GM18498 (cell line): Measurements from ENCODE around the gene HSPA8.
"Not testable (repeated sequence)": the region's sequence is repeated elsewhere in the genome, so short reads cannot be mapped to it uniquely, and the experiment has no call there.

Source experiments
- ATAC-seq: cut with Tn5 transposase; IDR thresholded peaks from one replicate; pipeline ENCODE4 v1.9.1; 2021; ENCODE audit warnings: mild to moderate bottlenecking, moderate library complexity; ENCODE audit not compliant: unreplicated experiment

Gene HSPA8

DNA sequence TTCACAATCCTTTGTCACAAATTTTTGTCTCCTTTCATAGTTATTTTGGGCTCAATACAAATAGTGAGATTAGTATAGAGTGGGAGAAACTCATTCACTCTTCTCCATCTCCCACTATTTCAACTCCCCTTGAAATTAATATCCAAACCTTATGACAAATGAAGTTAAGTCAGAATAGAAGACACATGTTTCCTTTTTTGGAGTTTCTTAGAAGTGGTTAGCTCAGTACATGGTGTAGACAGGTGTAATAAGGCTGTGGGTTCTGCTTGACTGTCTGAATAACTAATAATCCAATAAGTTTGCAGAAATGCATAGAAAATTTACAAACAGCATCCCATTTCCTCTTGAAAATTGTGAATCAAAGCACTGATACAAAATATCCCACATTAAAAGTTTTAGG, 10.8 kb upstream of the HSPA8 start:
- no peak for ATAC-seq

GRCh38 chr11:123072332-123072761, 10.4 kb upstream of the HSPA8 start:
- ATAC-seq = no peak

DNA sequence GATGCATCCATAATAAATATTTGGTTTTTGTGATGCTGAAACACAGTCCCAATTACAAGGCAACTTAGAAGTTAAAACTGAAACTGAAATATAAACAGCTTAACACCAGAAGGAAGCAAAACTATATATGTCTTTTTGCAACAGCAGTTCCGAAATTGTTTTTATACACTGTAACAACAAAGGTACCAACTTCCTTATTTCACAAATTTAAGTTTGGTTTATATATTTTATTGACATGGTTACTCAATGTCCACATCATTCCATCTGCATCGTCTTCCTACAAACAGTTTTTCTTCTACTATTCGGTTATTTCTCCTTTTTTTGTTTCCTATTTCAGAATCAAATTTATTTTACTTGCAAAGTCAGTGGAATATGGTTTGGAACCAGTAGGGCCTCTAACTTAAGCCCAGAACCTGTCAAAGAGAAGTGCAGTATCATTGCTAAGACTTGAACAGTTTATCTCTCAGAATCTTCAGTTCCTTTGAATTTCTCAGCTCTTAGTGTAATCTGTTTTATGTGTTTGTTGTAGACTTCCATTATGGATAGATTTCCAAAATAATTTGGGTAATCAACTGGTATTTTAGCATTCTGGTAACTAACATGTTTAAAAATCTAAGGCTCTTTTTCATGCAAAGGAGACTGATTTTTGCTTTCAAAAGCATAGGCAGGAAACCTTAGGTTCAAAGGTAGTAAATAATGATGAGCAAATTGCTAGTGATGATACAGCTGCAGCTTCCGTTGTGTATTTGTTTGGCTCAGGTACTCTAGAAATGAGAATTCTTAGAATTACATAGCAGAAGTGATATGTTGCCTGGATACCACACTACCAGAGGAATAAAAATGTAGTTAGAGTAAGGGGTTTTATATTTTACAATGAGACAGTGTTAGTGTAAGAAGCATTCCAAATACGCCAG, 8.2 kb upstream of the HSPA8 start:
- ATAC-seq = peak; percentile 59

DNA sequence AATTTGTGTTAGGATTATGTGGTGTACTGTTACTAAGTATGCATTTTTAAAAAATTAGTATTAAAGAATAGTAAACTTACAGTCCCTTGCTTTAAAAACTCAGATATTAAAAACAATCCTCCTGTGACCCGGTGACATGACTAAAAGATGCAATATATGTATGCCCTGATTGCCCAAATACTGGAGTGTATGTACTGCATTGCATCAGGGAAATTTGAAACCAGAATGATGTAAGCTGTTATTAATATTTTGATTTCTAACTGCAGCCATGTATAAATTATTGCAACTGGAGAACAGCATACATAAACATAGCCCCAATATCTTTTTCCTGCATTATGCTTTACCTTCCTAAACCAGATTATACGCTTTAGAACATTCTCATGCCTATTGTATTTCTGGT, 3.7 kb upstream of the HSPA8 start:
- no peak for ATAC-seq

- no peak for ATAC-seq
Observed at GRCh38 chr11:123063826-123064657, 2.1 kb upstream of the HSPA8 start.

DNA sequence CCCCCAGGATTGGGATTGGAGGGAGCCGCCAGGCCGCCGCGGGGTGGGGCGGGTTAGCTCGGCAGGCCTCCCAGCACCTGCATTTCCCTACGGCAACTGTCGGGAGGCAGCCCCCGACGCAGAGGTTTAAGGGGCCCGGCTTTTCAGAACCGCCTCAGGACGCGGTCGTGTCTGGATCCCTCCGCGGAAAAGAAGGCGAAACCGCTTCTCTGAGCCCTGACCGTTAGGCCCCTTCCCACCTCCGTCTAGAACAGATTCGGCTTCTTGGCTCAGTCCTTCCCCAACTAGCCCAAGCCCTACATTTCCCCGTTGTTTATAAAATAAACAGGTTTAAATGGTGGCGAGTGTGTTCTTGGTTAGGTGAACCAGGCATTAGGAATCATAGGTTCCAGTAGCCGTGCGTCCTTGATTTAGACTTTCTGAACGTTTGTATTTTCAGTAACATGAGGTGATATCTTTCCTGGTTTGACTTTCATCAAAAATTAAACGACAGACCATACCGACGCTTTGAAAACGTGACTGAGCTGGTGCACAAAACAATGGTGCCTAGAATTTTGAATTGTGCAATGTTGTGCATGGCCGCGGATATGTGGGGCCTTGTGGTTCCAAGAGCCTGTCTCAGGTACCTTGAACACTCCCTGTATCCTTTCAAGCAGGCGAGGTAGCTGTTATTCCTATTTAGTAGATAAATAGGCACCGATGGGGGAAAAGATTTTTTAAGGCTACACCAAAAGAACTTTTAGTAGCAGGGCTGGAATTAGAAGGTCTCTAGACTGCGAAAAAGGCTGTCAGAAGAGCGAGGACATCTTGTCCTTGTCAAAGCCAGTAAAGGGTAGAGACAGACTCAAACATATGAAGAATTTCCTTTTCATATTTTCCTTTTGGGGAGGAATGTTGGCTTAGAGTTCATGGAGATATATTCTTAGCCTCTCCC, 1.2 kb upstream of the HSPA8 start:
- no peak for ATAC-seq

- ATAC-seq = peak; percentile 90
Observed at GRCh38 chr11:123062158-123062891, 389 bp upstream of the HSPA8 start.

GRCh38 chr11:123060277-123061000, 1.5 kb downstream of the HSPA8 start:
- no peak for ATAC-seq

DNA sequence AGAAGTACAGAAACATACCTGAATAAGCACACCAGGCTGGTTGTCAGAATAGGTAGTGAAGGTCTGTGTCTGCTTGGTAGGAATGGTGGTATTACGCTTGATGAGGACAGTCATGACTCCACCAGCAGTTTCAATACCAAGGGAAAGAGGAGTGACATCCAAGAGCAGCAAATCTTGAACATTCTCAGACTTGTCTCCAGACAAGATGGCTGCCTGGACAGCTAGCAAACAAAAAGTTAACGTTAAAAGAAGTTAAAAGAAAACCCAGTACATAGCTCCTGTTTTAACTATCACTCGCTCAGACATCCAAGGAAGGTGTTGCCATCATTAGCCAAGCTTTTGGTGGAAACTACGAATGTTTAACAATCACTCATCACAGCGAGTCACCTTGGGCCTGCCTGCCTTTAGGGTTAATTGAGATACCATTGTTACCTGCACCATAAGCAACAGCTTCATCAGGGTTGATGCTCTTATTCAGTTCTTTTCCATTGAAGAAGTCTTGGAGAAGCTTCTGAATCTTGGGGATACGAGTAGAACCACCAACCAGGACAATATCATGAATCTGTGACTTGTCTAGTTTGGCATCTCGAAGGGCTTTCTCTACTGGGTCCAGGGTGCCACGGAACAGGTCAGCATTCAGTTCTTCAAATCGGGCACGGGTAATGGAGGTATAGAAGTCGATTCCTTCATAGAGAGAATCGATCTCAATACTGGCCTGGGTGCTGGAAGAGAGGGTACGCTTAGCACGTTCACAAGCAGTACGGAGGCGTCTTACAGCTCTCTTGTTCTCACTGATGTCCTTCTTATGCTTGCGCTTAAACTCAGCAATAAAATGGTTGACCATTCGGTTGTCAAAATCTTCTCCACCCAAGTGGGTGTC, 2.7 kb downstream of the HSPA8 start:
- not testable (repeated sequence) for ATAC-seq

GRCh38 chr11:123057661-123058305, 4.2 kb downstream of the HSPA8 start:
- no peak for ATAC-seq

DNA sequence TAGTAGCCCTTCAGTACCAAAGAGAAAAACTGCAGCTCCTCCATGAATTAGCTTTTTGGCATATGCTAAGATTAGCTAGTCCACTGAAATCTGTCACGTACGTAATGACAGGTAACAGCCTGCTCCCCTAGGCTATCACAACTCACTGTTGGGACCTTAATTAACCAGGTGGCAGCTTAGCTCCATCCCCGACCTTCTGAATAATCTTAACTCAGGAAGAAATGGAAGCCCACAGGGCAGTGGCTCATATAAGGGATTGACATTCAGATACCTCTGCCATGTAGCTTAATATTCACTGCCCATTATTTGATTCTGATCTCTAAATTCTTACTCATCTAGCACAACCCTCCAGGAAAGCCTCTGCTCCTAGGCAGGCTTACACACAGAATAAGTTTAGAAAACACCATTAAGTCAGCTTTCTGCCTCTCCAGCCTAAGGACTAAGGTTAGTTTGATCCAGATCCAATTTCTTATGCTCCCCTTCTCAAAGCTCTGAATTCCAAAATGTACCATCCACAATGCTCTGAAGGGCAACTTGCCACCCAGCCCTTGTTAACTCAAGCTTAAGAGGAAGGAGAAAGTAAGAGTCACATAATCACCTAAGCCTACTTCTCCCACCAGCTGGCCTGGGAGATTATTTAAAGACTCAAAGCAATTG, 5.0 kb downstream of the HSPA8 start:
- no peak for ATAC-seq

DNA sequence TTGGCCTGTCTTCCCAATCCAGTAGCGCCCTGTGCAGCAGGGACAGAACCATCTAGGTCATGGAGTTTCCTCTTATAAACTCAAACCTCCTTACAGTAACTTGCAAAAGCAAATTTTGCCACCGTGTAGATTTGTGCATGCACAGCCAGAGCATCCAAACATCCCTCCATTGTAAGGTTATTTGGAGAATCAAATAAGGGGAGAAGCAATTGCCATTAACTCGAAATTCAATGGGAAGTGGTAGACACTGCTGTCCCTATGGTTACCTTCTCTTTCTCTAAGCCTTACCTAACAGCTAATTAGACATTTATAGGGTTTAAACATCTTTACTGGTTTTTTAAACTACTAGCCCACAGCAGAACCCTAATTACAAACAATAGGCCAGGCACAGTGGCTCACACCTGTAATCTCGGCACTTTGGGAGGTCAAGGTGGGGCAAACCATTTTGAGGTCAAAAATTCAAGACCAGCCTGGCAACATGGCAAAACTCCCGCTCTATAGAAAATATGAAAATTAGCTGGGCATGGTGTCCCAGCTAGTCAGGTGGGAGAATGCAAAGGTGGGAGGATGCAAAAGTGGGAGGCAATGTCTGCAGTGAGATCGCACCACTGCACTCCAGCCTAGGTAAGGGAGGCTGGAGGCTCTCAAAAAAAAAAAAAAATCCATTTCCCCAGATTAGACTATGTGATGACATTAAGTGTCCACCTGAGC, 6.6 kb downstream of the HSPA8 start:
- ATAC-seq = no peak

GRCh38 chr11:123054301-123055065, 7.5 kb downstream of the HSPA8 start:
- peak; percentile 74 for ATAC-seq

- no peak for ATAC-seq
Observed at GRCh38 chr11:123052901-123053721, 8.8 kb downstream of the HSPA8 start.

DNA sequence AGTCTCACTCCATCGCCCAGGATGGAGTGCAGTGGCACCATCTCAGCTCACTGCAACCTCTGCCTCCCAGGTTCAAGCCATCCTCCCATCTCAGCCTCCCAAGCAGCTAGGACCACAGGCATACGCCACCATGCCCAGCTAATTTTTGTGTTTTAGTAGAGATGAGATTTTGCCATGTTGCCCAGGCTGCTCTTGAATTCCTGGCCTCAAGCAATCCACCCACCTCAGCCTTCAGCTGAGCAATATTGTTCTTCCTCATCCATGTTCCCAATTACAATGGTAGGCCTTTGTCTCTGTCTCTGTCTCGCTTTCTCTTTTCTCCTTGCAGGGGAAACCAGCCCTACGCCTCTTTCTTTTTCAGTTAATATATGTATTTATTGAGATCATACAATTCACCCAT, 10.3 kb downstream of the HSPA8 start:
- ATAC-seq = no peak
